ENCODE results near the gene SPATA3. TPM values are rescaled to one million over a fixed set of nuclear protein-coding genes. Genes with fewer than 3 reads are reported as not detected.

SPATA3 gene
- total and polyA plus RNA-seq, 2 of the 13 experiments (the other 11 are each of a cell fraction or from before 2014, with no cell fraction given), result not detected

GRCh38 chr2:231037731-231038482, 42.0 kb downstream of the SPATA3 start (continued):
- TF ChIP-seq ZNF143 (CRISPR knock-in tag; IDR thresholded peaks at IDR 0.05) (no peak), ADNP (CRISPR knock-in tag; IDR thresholded peaks at IDR 0.05) (no peak), MLXIP (CRISPR knock-in tag; IDR thresholded peaks at IDR 0.05; ENCODE audit: borderline replicate concordance) (no peak), MXD3 (CRISPR knock-in tag; IDR thresholded peaks at IDR 0.05) (0 out of 2 replicates have a peak, but pooled peaks have one; percentile 27), ZNF382 (CRISPR knock-in tag; IDR thresholded peaks at IDR 0.05; ENCODE audit: borderline replicate concordance) (no peak), WIZ (CRISPR knock-in tag; IDR thresholded peaks at IDR 0.05) (no peak), ZBTB38 (CRISPR knock-in tag; IDR thresholded peaks at IDR 0.05) (no peak), CREBL2 (CRISPR knock-in tag; IDR thresholded peaks at IDR 0.05; ENCODE audit: borderline replicate concordance) (no peak), CTCF (CRISPR knock-in tag; IDR thresholded peaks at IDR 0.05) (peak; percentile 41), ZNF484 (CRISPR knock-in tag; IDR thresholded peaks at IDR 0.05; ENCODE audit: borderline replicate concordance, low read depth) (no peak), ZNF569 (CRISPR knock-in tag; IDR thresholded peaks at IDR 0.05; ENCODE audit: borderline replicate concordance) (no peak), ARHGAP35 (CRISPR knock-in tag; IDR thresholded peaks at IDR 0.05; ENCODE audit: borderline replicate concordance) (0 out of 2 replicates have a peak, but pooled peaks have one; percentile 56), ZNF547 (CRISPR knock-in tag; IDR thresholded peaks at IDR 0.05) (no peak), ZNF710 (CRISPR knock-in tag; IDR thresholded peaks at IDR 0.05; ENCODE audit: borderline replicate concordance) (no peak), SNAPC5 (CRISPR knock-in tag; IDR thresholded peaks at IDR 0.05; ENCODE audit: borderline replicate concordance) (no peak), ZNF567 (CRISPR knock-in tag; IDR thresholded peaks at IDR 0.05; ENCODE audit: borderline replicate concordance) (no peak), ZFP1 (CRISPR knock-in tag; IDR thresholded peaks at IDR 0.05) (no peak), ZNF281 (CRISPR knock-in tag; IDR thresholded peaks at IDR 0.05; ENCODE audit: borderline replicate concordance) (no peak)
